D721Med (cell line): Measurements from ENCODE around the gene TJP3.

Experiments used
- DNase-seq: peaks from one replicate; pipeline ENCODE4 v3.0.0; 2011; ENCODE audit warnings: low spot score; ENCODE audit not compliant: insufficient read length
- FAIRE-seq: peaks from 2 replicates; lab custom pipeline; 2011; peaks lifted over from hg19 to GRCh38; lab: Jason Lieb, UNC
- TF ChIP-seq, protein P1 (sequence below): IDR thresholded peaks from 2 replicates; pipeline ENCODE4 v1.5.1; 2012; ENCODE audit warnings: mild to moderate bottlenecking, control low read depth; ENCODE audit not compliant: insufficient read depth; ENCODE audit errors: missing control alignments

TJP3 gene

DNA sequence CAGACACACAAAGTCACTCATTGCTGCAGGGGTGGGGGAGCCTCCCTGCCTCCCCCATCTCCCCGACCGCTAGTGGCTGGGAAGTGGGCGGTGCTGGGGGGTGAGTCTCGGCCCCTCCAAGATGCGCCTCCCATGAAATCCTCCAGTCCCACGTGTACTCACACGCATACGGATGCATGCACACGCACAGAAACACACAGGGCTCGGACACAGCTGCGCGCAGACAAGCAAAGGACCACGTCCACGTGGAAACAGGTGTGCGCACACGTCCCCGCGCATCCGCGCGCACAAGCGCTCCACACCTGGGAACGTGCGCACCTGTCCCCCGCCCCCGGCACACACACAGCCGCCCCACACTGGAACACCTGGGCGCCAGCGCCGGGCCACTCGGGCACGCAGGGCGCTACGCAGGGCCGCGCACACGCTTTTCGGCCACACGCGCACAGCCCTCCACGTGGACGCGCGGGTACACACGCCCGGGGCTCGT, 77.3 kb downstream of the TJP3 start:
- FAIRE-seq (no peak), DNase-seq (no peak)
- TF ChIP-seq, protein P1, sequence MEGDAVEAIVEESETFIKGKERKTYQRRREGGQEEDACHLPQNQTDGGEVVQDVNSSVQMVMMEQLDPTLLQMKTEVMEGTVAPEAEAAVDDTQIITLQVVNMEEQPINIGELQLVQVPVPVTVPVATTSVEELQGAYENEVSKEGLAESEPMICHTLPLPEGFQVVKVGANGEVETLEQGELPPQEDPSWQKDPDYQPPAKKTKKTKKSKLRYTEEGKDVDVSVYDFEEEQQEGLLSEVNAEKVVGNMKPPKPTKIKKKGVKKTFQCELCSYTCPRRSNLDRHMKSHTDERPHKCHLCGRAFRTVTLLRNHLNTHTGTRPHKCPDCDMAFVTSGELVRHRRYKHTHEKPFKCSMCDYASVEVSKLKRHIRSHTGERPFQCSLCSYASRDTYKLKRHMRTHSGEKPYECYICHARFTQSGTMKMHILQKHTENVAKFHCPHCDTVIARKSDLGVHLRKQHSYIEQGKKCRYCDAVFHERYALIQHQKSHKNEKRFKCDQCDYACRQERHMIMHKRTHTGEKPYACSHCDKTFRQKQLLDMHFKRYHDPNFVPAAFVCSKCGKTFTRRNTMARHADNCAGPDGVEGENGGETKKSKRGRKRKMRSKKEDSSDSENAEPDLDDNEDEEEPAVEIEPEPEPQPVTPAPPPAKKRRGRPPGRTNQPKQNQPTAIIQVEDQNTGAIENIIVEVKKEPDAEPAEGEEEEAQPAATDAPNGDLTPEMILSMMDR, result no peak

DNA sequence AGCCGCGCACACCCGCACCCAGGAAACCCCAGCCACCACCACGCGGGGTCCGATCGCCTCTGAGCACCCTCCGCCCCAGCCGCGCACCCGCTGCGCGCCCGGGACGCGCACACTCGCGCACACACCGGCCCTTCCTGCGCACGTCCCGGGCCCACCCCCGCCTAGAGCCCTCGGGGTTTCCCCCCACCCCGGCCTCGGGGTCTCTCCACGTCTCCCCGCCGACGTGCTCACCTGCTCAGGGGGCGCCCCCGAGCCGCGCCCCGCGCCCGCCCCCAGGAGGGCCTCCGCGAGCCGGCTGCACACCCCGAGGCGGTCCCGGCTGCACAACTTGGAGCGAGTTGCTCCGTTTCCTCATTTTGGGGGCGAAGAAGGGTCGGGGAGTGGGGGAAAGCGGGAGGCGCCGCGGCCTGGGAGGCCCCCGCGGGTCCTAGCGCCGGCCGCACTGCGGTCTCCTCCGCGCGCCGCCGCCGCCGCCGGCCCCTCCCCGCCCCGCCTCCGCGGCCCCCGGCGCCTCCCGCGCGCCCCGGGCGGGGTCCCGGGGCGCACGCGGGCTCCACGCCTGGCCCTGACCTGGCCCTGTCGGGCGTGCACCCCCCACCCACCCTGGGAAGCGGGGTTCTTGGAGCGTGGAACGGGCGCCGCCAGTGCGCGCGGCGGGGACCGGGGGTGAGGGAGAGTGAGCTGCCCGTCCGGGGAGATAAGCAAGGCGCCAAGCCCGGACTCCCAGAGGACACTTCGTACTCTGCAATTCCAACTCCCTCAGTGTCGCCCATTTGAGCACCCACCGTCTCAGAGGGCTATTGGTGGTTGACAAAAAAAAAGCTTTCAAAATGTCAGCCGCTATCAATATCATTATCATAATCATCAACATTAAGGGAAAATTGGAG, 78.0 kb downstream of the TJP3 start, which contains the start of gene MATK:
MATK (minus strand) TSS at position 444 of the 887 bp plus-strand sequence. CDS start 1,246 bp downstream, outside the sequence.
- no peak for FAIRE-seq
- TF ChIP-seq, protein P1, result no peak
- peak; percentile 53 for DNase-seq

GRCh38 chr19:3788996-3789778, 81.0 kb downstream of the TJP3 start:
- FAIRE-seq (no peak), DNase-seq (no peak)

GRCh38 chr19:3790209-3790734, 82.1 kb downstream of the TJP3 start:
- FAIRE-seq (no peak), DNase-seq (no peak)
- TF ChIP-seq, protein P1, result no peak

More at GRCh38 chr19:3788996-3789778, 81.0 kb downstream of the TJP3 start:
- TF ChIP-seq, protein P1, result no peak

- TF ChIP-seq, protein P1, result no peak
- FAIRE-seq (no peak), DNase-seq (no peak)
Observed at GRCh38 chr19:3790941-3791340, 82.8 kb downstream of the TJP3 start.

GRCh38 chr19:3792114-3792513, 83.9 kb downstream of the TJP3 start:
- TF ChIP-seq, protein P1, result no peak
- DNase-seq, result no peak
- FAIRE-seq, result no peak
